GM23338 (cell line): ENCODE results near the gene SLC9A8. TPM values are rescaled to one million over a fixed set of nuclear protein-coding genes. Genes with fewer than 3 reads are reported as not detected.
A peak's percentile ranks its signal among the peaks of the same experiment; 100 is the strongest.
"Not testable (repeated sequence)": the region's sequence is repeated elsewhere in the genome, so short reads cannot be mapped to it uniquely, and the experiment has no call there.

ENCODE experiments used
- ATAC-seq: fragments of 200-7000 bp; cut with Tn5 transposase; 3 replicates; pipeline ENCODE4 v1.9.1; 2020
- DNase-seq: peaks from one replicate; pipeline ENCODE4 v3.0.0-alpha.2; 2015; ENCODE audit warnings: low spot score
- H2AFZ ChIP-seq: fragments of 200-600 bp; sonication (generic); 2 replicates; pipeline ENCODE4 v1.8.0; 2016; ENCODE audit warnings: antibody characterized with exemption, mild to moderate bottlenecking, moderate library complexity
- H3F3A ChIP-seq: fragments of 200-600 bp; sonication (generic); replicated peaks from 2 replicates; pipeline ENCODE4 v1.8.0; 2017; ENCODE audit warnings: antibody characterized with exemption, mixed run types, low read depth
- H3K27ac ChIP-seq: fragments of 200-600 bp; sonication (generic); 2 replicates; pipeline ENCODE4 v1.6.1; 2016; ENCODE audit warnings: low read depth
- H3K27me3 ChIP-seq: fragments of 200-600 bp; sonication (generic); 2 replicates; pipeline ENCODE4 v1.8.0; 2016; ENCODE audit warnings: mild to moderate bottlenecking, mixed run types, moderate library complexity; ENCODE audit not compliant: insufficient read depth
- H3K36me3 ChIP-seq: fragments of 200-600 bp; sonication (generic); 2 replicates; pipeline ENCODE4 v1.8.0; 2016; ENCODE audit warnings: mild to moderate bottlenecking; ENCODE audit not compliant: insufficient read depth
- H3K4me1 ChIP-seq: fragments of 200-600 bp; sonication (generic); 2 replicates; pipeline ENCODE4 v1.8.0; 2016; ENCODE audit warnings: mild to moderate bottlenecking, moderate library complexity; ENCODE audit not compliant: insufficient read depth
- H3K4me2 ChIP-seq: fragments of 200-600 bp; sonication (generic); 2 replicates; pipeline ENCODE4 v1.7.1; 2017; ENCODE audit warnings: mixed run types
- H3K4me3 ChIP-seq: fragments of 200-600 bp; sonication (generic); 2 replicates; pipeline ENCODE4 v1.6.1; 2016; ENCODE audit warnings: mixed run types
- H3K79me2 ChIP-seq: fragments of 200-600 bp; sonication (generic); replicated peaks from 2 replicates; pipeline ENCODE4 v1.8.0; 2017; ENCODE audit warnings: mild to moderate bottlenecking; ENCODE audit not compliant: insufficient read depth
- H3K9me2 ChIP-seq: fragments of 200-600 bp; sonication (generic); 2 replicates; pipeline ENCODE4 v1.8.0; 2017; ENCODE audit not compliant: insufficient read depth
- H4K20me1 ChIP-seq: fragments of 200-600 bp; sonication (generic); replicated peaks from 2 replicates; pipeline ENCODE4 v1.8.0; 2017; ENCODE audit warnings: mild to moderate bottlenecking; ENCODE audit not compliant: insufficient read depth
- H3K27ac Mint-ChIP-seq: 2 replicates; pipeline ENCODE4 v1.8.0; 2020; ENCODE audit warnings: inconsistent platforms, mild to moderate bottlenecking, moderate library complexity, mixed read lengths
- H3K27me3 Mint-ChIP-seq: 3 replicates; pipeline ENCODE4 v1.8.0; 2022; ENCODE audit warnings: low read depth, mild to moderate bottlenecking, moderate library complexity, mixed read lengths, inconsistent platforms; ENCODE audit not compliant: insufficient read depth, poor library complexity
- H3K36me3 Mint-ChIP-seq: 3 replicates; pipeline ENCODE4 v1.8.0; 2021; ENCODE audit warnings: low read depth, mild to moderate bottlenecking, inconsistent platforms, moderate library complexity, mixed read lengths
- H3K4me1 Mint-ChIP-seq: 3 replicates; pipeline ENCODE4 v1.8.0; 2020; ENCODE audit warnings: mild to moderate bottlenecking, inconsistent platforms, mixed read lengths
- H3K4me3 Mint-ChIP-seq: 3 replicates; pipeline ENCODE4 v1.8.0; 2021; ENCODE audit warnings: moderate library complexity, mild to moderate bottlenecking, inconsistent platforms, mixed read lengths
- H3K9me3 Mint-ChIP-seq: 3 replicates; pipeline ENCODE4 v1.8.0; 2020; ENCODE audit warnings: moderate library complexity, mild to moderate bottlenecking, inconsistent platforms, mixed read lengths
- EZH2phosphoT487 ChIP-seq: fragments of 200-600 bp; sonication (generic); IDR thresholded peaks from one replicate; pipeline ENCODE4 v1.8.1; 2018; ENCODE audit warnings: antibody characterized with exemption; ENCODE audit not compliant: unreplicated experiment
- JUNB ChIP-seq: IDR thresholded peaks from one replicate; pipeline ENCODE4 v1.6.1; 2016; ENCODE audit warnings: antibody characterized with exemption; ENCODE audit not compliant: unreplicated experiment
- STAT1 ChIP-seq: IDR thresholded peaks from one replicate; pipeline ENCODE4 v1.6.1; 2016; ENCODE audit warnings: antibody characterized with exemption; ENCODE audit not compliant: unreplicated experiment
- ZNF114 ChIP-seq: fragments of 250-450 bp; sonication (Bioruptor Pico); IDR thresholded peaks from 2 replicates; pipeline ENCODE4 v1.5.0; 2020; ENCODE audit warnings: mild to moderate bottlenecking, moderate library complexity
- ZNF462 ChIP-seq: fragments of 250-450 bp; sonication (Bioruptor Pico); IDR thresholded peaks from 2 replicates; pipeline ENCODE4 v1.5.0; 2020; ENCODE audit warnings: mild to moderate bottlenecking, moderate library complexity
- polyA plus RNA-seq: library from polyadenylated mRNA; unstranded; fragments of >200 nt; fragmentation: Nextera tagmentation; extraction: Ambion mirVana; gene quantifications from 2 replicates; pipeline ENCODE4 v1.2.1, GENCODE V29; 2016
- total RNA-seq: library from RNA; depleted of rRNA; stranded (reverse); fragments of >200 nt; shearing (Covaris generic); gene quantifications from 2 replicates; pipeline ENCODE4 v1.2.3, GENCODE V29; 2014

Gene SLC9A8
- total and polyA plus RNA-seq, 2 experiments from 2014 or later = 2.6 to 6.4 TPM

GRCh38 chr20:49859807-49860206, 47.2 kb downstream of the SLC9A8 start (continued):
- TF ChIP-seq ZNF462 (no peak), EZH2phosphoT487 (no peak), JUNB (no peak), STAT1 (no peak), ZNF114 (no peak)

- DNase-seq = not testable (repeated sequence)
These were observed 48.6 kb downstream of the SLC9A8 start for GRCh38 chr20:49861232-49861631.

More at GRCh38 chr20:49861232-49861631, 48.6 kb downstream of the SLC9A8 start:
- H3K4me3 Mint-ChIP-seq, H3K4me2 ChIP-seq, H3K4me1 ChIP-seq, H3K36me3 Mint-ChIP-seq, H3K79me2 ChIP-seq, H3K27ac ChIP-seq, H3F3A ChIP-seq, H3K4me3 ChIP-seq, H3K9me2 ChIP-seq, H3K9me3 Mint-ChIP-seq, H4K20me1 ChIP-seq, H3K27me3 ChIP-seq, H3K36me3 ChIP-seq, ATAC-seq, H2AFZ ChIP-seq: not testable (repeated sequence)
- Mint-ChIP-seq H3K27me3 (peaks cover 11% of the 10 kb centered on the region), H3K4me1 (peaks cover 11% of the 10 kb centered on the region), H3K27ac (peak overlapping the region; percentile 14; the same call in 1 of the 2 replicates)
